HepG2 (cell line): ENCODE results near the gene ALG13. TPM values are rescaled to one million over a fixed set of nuclear protein-coding genes. Genes with fewer than 3 reads are reported as not detected.

ENCODE experiments used
- AFF4 ChIP-seq: sonication (generic); formaldehyde crosslinking; IDR thresholded peaks from 2 replicates; pipeline ENCODE4 v1.4.0; 2020; ENCODE audit warnings: missing genetic modification reagents
- CAMTA2 ChIP-seq: sonication (generic); formaldehyde crosslinking; IDR thresholded peaks from 2 replicates; pipeline ENCODE4 v1.4.0; 2020; ENCODE audit warnings: mild to moderate bottlenecking, missing genetic modification reagents, borderline replicate concordance
- KDM3A ChIP-seq: IDR thresholded peaks from 2 replicates; pipeline ENCODE4 v1.6.1; 2018; ENCODE audit warnings: low read depth, missing compliant biosample characterization
- KDM4B ChIP-seq: sonication (generic); formaldehyde crosslinking; IDR thresholded peaks from 2 replicates; pipeline ENCODE4 v1.4.0; 2020; ENCODE audit warnings: missing genetic modification reagents
- MNT ChIP-seq: fragments of 450-650 bp; IDR thresholded peaks from 2 replicates; pipeline ENCODE4 v1.6.1; 2016
- ONECUT2 ChIP-seq: sonication (generic); formaldehyde crosslinking; IDR thresholded peaks from 2 replicates; pipeline ENCODE4 v1.4.0; 2020; ENCODE audit warnings: missing genetic modification reagents
- REST ChIP-seq, 2 experiments: IDR thresholded peaks; 2 replicates each; pipeline ENCODE4 v1.6.1; 2011 to 2012; ENCODE audit warnings: low read length in 2 of 2, borderline replicate concordance in 1 of 2, low read depth in 1 of 2, mild to moderate bottlenecking in 1 of 2, moderate library complexity in 1 of 2
- ZNF800 ChIP-seq: sonication (generic); formaldehyde crosslinking; IDR thresholded peaks from 2 replicates; pipeline ENCODE4 v1.4.0; 2020; ENCODE audit warnings: missing genetic modification reagents
- polyA plus RNA-seq, 8 experiments: library from polyadenylated mRNA; depleted of rRNA in 3 of 8; stranded (reverse) in 7 of 8; unstranded in 1 of 8; fragments of >200 nt; fragmentation: Illumina TruSeq in 4 of 8; extraction: Trizol in 4 of 8; gene quantifications; 2 replicates each; pipeline versions ENCODE4 v1.2.1 to v1.2.3, GENCODE V29; 2011 to 2016; ENCODE audit warnings: low read depth in 4 of 8, missing spikeins in 1 of 8, mixed read lengths in 1 of 8; ENCODE audit not compliant: insufficient read depth in 1 of 8
- total RNA-seq, 5 experiments: library from RNA; depleted of rRNA; stranded (reverse); fragments of >200 nt; fragmentation: Illumina TruSeq; extraction: Trizol; gene quantifications; 2 replicates each; pipeline ENCODE4 v1.2.3, GENCODE V29; 2016; ENCODE audit warnings: low read depth in 1 of 5

The ALG13 gene
- total and polyA plus RNA-seq, 2 of the 13 experiments (the other 11 are each of a cell fraction or from before 2014, with no cell fraction given) = 31.2 to 65.5 TPM

GRCh38 chrX:111695297-111695880 is 14.4 kb downstream of the ALG13 start (continued):
- TF ChIP-seq AFF4 (CRISPR knock-in tag) (no peak), REST (IDR thresholded peaks at IDR 0.05; ENCODE audit: borderline replicate concordance in 1 of 2, low read depth in 1 of 2, low read length in 2 of 2) (no peak), ZNF800 (no peak), MNT (no peak), KDM3A (CRISPR knock-in tag) (no peak), CAMTA2 (no peak), KDM4B (no peak), ONECUT2 (CRISPR knock-in tag) (no peak)
- TF ChIP-seq, all 625 proteins: peak for 0
